DMS79 (cell line): ENCODE data around the gene SLC5A2.

Experiments
- DNase-seq: peaks from one replicate; lab custom pipeline; 2025; lab: John Stamatoyannopoulos, UW

Gene SLC5A2

DNA sequence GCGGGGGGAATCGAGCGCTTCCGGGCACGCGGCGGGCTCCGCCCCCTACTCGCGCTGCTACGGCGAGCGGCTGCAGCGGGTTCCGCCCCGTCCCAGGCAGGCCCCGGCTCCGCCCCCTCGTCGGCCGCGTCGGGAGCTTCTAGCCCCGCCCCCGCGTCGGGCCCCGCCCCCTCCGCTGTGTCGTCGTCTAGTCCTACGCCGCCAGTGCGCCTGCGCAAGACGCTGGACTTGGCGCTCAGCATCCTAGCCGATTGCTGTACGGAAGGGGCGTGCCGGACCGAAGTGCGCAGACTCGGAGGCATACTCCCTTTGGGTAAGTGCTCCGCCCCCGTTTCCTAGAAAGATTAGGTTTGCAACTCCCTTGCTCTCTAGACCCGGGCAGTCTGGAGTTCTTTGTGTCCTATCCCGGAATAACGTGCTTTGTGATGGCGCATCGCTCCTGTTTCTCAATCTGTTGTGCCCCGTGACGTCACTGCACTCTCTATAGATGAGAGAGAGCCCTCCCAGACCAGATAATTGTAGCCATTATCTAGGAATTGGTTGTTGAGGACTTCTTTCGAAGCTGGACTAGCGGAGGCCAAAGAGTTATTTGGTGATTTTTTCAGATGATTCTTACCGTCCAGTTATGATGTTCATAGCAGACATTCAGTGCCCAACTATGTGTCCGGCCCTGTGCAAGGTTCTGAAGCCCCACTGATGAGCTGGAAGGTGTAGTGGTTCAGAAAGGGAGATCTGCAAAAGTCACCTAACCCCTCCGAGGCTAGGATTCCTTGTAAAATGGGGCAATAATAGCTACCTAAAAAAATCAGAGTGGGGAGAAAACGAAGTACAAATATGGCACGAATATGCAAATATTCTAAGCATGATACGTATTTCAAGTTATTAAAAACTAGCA, 23.0 kb upstream of the SLC5A2 start:
- peak; percentile 98 for DNase-seq

DNA sequence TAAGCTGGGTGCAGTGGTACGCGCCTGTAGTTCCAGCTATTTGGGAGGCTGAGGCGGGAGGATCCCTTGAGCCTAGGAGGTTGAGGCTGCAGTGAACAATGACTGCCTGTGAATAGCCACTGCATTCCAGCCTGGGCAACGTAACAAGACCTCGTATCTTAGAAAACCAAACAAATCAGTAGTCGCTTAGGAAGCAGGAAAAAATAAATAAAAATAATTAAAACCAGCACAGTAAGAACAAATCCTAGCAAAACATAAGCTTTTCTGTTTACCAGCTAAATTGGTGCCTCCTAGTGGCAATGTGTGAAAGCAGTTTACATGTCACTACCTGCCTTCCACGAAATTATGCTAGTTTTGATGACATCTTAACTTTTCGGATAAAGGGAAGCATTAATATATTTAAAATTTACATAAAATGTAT, 22.3 kb upstream of the SLC5A2 start:
- peak; percentile 6 for DNase-seq

DNA sequence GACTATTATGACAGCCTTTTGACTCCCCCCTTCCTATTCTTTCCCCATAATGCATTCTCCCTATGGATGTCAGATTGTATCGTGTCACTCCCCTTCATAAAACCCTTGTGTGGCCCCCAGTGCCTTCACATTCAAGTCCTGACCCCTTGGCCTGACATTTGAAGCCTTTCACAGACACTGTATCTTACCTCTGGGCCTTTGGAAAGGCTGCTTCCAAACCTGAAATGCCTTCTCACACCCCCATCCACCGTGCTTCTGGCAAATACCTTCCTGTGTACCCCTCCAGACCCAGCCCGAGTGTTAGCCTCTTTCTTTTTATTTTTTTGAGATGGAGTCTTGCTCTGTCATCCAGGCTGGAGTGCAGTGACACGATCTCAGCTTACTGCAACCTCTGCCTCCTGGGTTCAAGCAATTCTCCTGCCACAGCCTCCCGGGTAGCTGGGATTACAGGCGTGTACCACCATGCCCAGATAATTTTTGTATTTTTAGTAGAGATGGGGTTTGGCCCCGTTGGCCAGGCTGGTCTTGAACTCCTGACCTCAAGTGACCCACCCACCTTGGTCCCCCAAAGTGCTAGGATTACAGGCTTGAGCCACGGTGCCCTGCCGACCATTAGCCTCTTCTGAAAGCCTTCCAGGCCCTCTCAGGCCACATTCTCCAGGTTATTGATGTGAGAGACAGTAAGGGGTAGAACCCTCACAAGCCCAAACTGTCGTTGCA, 21.6 kb upstream of the SLC5A2 start:
- no peak for DNase-seq

DNA sequence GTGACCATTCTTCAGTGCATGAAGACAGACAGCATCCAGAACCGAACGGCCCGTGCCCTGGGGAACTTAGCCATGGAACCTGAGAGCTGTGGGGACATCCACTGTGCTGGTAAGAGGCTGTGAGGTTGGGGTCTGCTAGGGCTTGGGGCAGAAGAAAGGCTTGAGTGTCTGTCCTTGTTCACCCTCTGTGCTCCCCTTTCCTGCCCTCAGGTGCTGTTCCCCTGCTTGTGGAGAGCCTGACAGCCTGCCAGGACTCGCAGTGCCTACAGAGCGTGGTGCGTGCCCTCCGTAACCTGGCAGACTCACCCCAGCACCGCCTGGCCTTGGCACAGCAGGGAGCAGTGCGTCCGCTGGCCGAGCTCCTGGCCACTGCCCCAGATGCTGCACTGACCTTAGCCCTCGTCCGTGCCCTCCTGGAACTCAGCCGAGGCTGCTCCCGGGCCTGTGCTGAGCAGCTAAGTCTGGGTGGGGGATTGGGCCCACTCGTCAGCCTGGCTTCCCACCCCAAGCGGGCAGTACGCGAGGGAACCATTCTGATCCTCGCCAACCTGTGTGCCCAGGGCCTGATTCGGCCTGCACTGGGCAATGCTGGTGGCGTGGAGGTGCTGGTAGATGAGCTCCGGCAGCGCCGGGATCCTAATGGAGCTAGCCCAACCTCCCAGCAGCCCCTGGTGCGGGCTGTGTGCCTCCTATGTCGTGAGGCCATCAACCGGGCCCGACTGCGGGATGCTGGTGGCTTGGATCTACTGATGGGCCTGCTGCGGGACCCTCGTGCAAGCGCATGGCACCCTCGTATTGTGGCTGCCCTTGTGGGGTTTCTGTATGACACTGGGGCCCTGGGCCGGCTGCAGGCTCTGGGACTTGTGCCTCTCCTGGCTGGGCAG, 20.8 kb upstream of the SLC5A2 start:
- DNase-seq = no peak

DNA sequence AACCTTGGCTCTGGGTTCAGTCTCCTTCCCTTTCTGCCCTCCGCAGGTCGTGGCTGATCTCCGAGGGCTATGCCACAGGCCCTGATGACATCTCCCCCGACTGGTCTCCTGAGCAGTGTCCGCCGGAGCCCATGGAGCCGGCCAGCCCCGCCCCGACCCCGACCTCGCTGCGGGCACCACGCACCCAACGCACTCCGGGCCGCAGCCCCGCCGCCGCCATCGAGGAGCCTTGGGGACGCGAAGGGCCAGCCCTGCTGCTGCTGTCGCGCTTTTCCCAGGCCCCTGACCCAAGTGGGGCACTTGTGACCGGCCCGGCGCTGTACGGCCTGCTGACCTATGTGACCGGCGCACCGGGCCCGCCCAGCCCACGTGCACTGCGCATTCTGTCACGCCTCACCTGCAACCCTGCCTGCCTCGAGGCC, 18.6 kb upstream of the SLC5A2 start:
- no peak for DNase-seq

DNA sequence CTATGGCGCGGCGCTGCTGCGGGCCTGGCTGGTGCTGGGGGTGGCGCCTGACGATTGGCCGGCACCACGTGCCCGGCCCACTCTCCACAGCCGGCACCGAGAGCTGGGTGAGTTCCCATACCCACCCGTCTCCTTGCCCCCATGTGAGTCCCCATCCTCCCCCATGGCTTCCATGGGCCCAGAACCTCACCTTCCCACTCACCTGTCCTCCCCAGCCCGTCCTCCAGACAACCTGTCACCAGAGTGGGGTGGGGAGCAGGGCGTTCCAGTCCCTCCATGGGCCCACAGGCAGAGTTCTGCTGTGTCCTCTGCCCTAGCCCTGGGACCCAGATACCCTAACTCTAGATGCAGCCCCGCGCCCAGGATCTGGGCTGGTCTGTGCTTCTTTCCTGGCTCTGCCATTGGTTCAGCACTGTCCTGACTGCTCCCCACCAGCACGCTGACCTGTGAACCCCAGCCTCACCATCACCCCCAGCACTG, 18.1 kb upstream of the SLC5A2 start:
- no peak for DNase-seq

DNA sequence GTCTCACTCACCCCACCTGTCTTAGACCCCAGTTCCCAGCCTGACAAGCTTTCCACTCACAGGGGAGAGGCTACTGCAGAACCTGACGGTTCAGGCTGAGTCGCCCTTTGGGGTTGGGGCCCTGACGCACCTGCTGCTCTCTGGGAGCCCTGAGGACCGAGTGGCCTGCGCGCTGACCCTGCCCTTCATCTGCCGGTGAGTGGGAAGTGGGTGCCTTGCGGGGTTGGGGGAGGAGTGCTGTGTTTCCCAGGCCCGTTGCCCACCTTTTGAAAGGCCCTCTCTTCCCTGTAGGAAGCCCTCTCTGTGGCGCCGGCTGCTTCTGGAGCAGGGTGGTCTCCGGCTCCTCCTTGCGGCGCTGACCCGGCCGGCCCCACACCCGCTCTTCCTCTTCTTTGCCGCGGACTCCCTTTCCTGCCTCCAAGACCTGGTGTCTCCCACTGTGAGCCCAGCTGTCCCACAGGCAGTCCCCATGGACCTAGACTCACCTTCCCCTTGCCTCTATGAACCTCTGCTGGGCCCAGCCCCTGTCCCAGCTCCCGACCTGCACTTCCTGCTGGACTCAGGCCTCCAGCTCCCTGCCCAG, 17.0 kb upstream of the SLC5A2 start:
- DNase-seq = no peak

DNA sequence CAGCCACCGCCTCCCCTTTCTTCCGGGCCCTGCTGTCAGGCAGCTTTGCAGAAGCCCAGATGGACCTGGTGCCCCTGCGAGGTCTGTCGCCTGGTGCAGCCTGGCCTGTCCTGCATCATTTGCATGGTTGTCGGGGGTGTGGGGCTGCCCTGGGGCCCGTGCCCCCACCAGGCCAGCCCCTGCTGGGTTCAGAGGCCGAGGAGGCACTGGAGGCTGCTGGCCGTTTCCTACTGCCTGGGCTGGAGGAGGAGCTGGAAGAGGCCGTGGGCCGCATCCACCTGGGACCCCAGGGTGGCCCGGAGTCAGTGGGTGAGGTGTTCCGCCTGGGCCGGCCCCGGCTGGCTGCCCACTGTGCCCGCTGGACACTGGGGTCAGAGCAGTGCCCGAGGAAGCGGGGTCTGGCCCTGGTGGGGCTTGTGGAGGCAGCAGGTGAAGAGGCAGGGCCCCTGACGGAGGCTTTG, 16.5 kb upstream of the SLC5A2 start:
- no peak for DNase-seq

DNA sequence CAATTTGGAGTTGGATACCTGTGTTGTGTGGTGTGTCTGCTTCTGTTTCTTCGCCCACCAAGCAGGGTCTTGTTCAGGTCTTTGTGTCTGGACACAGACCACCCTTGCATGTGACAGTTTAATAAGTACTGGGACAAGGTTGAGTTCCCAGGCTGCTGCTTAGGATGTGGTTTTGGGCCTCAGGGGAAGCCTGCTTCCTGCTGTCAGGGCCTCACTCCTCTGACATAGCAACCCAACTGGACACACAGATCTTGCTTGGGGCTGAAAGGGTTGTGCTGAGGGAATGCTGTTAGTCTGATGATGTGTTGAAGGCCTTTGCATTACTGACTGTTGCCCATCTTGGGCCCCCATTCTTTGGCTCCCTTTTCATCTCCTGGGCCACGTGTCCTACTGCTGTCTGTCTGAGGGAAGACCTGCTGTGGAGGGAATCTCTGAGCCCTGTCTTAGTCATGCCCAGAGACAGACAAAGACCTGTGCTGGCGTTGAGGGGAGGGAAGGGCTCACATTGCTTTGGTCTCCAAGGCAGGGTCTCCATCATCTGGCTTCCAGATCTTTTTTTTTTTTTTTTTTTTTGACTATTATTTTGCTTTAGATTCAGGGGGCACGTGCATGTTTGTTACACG, 15.7 kb upstream of the SLC5A2 start:
- DNase-seq = no peak

DNA sequence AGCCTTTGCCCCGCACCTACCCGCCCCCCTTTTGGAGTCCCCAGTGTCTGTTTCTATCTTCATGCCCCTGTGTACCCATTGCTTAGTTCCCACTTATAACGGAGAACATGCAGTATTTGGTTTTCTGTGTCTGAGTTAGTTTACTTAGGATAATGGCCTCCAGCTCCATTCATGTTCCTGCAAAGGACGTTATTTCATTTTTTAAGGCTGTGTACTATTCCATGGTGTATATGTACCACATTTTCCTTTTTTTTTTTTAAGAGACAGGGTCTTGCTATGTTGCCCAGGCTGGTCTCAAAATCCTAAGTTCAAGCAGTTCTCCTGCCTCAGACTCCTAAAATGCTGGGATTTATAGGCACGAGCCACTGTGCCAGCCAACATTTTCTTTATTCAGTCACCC, 15.1 kb upstream of the SLC5A2 start:
- DNase-seq = no peak

DNA sequence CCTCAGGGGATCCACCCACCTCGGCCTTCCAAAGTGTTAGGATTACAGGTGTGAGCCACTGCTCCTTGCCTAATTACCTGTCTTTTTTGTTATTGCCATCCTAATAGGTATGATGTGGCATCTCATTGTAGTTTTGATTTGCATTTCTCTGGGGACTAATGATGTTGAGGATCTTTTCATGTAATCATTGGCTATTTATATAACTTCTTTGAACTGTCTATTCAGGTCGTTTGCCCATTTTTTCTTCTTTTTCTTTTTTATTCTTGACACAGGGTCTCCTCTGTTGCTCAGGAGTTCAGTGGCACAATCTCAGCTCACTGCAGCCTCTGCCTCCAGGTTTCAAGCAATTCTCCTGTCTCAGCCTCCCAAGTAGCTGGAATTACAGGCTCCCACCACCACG, 12.3 kb upstream of the SLC5A2 start:
- DNase-seq = no peak

DNA sequence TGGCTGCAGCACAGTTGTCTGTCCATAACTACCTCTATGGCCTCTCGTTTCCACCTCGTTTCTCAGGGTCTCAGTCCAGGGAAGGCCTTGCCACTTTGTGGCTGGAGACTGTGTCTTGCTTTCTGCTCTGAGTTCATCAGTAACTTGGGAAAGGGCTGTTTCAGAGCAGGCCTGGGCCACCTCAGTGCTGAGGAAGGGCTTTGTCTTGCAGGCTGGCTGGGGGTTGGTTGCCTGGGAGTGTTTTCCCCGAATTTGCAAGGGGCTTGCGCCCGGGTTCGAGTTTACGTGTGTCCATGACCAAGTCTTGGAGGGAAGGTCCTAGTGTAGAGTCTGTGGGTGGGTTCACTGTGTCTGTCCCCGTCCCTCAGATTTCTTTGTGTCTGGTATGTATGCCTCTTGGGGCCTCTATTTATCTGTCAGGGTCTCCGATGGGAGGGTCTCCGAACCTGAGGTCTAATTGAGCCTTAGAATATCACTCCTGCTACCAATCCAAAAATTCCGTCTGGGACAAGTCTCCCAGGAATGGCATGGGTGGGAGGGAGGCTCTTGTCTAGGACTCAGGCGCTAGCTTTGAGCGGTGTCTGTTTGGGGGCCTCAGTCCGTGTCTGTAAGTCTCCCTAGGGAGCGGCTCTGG, 11.6 kb upstream of the SLC5A2 start:
- DNase-seq = no peak

DNA sequence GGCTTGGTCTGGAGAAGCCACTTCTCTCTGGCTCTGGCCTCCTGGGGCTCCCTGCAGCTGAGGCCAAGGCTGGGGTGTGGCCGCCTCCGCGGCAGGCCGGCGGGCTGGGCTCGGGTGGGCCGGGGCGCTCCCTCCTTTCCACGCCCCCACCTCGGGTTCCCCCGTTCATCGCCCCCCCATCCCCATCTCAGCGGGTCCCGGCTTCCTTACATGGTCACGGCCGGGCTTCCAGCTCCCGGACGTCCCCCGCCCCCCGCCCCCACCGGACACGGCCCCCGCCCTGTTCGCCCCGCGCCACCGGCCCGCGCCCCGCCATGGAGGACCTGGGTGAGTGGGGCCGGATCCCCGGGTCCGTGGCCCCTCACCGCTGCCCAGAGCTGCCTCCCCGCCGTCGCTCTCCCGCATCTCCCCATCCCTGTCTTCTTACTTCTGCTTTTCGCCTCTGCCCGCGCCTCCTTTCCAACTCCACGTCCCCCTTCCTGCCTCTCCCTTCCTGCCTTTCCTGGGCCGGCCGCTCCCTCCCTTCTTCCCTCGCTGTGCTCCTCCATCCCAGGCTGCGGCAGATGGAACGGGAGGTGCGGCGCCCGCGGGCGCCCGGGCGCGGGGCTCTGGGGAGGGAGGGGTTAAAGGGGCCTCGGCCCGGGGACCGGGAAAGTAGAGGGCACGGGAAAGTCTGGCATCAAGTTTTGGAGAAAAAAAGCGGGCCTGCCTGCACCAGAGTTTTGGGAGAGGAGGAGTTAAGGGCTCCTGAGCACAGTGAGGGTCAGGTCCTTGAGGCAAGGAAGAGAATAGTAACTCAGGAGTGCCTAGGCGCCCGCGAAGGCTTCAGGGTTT, 10.8 kb upstream of the SLC5A2 start, which contains the start of gene TGFB1I1:
TSS of gene TGFB1I1 (plus strand) at position 278 of the 834 bp plus-strand sequence. CDS start at position 315, 37 bp downstream.
- DNase-seq = no peak

DNA sequence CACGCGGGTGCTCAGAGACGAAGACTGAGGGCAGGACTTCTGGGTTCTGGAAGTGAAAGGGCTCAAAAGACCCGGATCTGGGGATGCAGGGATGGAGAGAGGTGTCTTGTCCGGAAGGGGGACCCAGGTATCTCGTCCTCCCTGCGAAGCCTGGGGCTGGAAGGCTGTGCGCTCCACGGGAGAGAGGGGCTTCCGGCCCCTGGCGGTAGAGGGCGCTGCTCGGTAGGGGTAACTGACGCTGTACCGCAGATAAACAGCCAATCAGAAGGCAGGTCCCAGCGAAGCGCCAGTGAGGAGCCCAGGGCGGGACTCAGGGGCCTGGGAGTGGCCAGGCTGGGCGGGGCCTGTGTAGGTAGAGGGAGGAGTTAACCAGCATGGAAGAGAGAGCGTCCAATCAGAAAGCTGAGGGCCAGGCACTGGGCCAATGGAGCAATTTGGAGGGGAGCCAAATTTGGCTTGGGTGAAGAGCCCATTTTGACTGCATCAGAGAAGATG, 10.2 kb upstream of the SLC5A2 start:
- DNase-seq = peak; percentile 94

DNA sequence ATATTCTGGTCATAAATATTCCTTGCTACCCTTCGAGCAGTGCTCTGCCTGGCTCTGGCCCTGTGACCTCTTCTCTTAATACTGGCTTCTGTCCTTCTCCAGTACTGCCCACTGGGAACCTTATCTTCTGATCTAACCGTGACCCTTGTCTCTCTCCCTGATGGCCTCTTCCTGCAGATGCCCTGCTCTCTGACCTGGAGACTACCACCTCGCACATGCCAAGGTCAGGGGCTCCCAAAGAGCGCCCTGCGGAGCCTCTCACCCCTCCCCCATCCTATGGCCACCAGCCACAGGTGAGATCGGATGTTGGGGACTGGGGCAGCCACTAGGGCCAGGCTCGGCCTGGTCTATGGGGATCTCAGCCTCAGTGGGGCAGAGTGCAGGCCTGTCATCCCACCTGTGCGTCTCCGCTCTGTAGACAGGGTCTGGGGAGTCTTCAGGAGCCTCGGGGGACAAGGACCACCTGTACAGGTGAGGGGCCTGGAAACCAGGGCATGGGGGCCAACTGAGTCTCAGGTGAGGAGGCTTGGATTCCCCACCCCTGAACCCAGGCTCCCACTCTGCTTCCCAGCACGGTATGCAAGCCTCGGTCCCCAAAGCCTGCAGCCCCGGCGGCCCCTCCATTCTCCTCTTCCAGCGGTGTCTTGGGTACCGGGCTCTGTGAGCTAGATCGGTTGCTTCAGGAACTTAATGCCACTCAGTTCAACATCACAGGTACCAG, 9.5 kb upstream of the SLC5A2 start:
- DNase-seq = no peak

DNA sequence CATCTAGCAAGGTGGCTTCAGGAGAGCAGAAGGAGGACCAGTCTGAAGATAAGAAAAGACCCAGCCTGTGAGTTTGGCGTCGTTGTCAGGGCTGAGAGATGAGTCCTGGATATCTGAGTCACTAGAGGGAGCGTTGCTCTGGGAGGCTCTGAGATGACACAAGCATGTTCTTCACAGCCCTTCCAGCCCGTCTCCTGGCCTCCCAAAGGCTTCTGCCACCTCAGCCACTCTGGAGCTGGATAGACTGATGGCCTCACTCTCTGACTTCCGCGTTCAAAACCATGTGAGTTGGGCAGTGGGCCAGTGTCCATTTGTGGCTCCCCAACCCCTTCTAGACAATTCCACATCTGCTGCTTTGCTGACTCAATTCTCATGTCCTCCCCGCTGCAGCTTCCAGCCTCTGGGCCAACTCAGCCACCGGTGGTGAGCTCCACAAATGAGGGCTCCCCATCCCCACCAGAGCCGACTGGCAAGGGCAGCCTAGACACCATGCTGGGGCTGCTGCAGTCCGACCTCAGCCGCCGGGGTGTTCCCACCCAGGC, 8.7 kb upstream of the SLC5A2 start:
- no peak for DNase-seq

DNA sequence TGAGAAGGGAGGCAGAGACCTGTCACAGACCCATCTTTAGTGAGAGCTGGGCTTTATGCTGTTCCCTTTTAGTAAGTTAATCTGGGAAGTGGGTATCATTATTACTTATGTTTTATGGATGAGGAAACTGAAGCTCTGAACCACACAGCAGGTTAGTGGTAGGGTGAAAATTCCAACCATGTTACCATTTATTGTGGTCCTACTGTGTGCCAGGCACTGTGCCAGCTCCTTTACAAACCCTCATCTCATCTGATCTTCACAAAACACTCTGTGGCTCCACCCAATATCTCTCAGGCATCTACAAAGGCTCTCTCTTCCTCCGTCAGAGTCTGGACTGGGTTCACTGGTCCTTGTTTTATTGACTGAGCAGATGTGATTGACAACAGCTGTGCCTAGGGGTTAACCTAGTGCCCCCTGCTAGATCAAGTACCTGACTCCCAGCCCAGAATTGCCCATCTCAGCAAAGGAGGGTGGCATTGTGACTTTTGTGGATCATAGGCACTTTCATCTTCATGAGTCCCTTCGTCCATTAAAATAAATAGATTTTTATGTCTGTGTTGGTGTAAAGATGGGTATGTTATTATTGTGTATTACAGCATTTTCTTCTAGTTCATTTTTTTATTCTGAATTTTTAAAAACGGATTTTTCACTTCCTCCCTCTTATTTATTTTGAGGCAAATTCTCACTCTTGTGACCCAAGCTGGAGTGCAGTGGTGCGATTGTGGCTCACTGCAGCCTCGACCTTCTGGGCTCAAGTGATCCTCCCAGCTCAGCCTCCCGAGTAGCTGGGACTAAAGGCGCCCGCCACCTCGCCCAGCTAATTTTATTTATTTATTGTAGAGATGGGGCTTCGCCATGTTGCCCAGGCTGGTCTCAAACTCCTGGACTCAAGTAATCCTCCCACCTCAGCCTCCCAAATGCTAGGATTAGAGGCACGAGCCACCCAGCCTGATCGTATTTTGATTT, 7.9 kb upstream of the SLC5A2 start:
- no peak for DNase-seq
